Body of pancreas (tissue), 4 donors: Measurements from ENCODE around the gene C2CD4C.
"Not testable (repeated sequence)": the region's sequence is repeated elsewhere in the genome, so short reads cannot be mapped to it uniquely, and the experiment has no call there.

ENCODE experiments used
- POLR2A ChIP-seq, 3 donors: fragments of 450-650 bp; IDR thresholded peaks; one replicate each; pipeline ENCODE4 v1.6.1; 2016; ENCODE audit warnings: antibody characterized with exemption in 3 of 3, mild to moderate bottlenecking in 2 of 3
- TF ChIP-seq, protein P1 (sequence below), 7 experiments: fragments of 450-650 bp in 4 of 7; fragments of 200-600 bp in 3 of 7; sonication (generic) in 3 of 7; IDR thresholded peaks; one replicate each; pipeline ENCODE4 v1.5.1; 2016 to 2019; ENCODE audit warnings: antibody characterized with exemption in 7 of 7

DNA sequence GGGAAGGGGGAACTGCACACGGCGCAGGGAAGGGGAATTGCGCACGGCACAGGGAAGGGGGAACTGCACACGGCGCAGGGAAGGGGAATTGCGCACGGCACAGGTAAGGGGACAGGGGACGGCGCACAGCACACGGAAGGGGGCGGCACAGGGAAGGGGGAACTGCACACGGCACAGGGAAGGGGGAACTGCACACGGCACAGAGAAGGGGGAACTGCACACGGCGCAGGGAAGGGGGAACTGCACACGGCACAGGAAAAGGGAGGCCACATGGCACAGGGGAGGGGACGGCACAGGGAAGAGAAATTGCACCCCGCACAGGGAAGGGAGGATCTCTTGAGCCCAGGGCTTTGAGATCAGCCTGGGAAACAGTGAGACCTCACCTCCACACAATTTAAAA is 18.7 kb upstream of the C2CD4C start:
- TF ChIP-seq, protein P1, sequence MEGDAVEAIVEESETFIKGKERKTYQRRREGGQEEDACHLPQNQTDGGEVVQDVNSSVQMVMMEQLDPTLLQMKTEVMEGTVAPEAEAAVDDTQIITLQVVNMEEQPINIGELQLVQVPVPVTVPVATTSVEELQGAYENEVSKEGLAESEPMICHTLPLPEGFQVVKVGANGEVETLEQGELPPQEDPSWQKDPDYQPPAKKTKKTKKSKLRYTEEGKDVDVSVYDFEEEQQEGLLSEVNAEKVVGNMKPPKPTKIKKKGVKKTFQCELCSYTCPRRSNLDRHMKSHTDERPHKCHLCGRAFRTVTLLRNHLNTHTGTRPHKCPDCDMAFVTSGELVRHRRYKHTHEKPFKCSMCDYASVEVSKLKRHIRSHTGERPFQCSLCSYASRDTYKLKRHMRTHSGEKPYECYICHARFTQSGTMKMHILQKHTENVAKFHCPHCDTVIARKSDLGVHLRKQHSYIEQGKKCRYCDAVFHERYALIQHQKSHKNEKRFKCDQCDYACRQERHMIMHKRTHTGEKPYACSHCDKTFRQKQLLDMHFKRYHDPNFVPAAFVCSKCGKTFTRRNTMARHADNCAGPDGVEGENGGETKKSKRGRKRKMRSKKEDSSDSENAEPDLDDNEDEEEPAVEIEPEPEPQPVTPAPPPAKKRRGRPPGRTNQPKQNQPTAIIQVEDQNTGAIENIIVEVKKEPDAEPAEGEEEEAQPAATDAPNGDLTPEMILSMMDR (IDR thresholded peaks at IDR 0.05), result not testable (repeated sequence)
- not testable (repeated sequence) for TF ChIP-seq POLR2A (IDR thresholded peaks at IDR 0.05)
